Natural killer cell (primary cell): Measurements from ENCODE around the gene MAP2K5. TPM values are rescaled to one million over a fixed set of nuclear protein-coding genes. Genes with fewer than 3 reads are reported as not detected.

ENCODE experiments used
- ATAC-seq, 3 donors: fragments of 150-1000 bp in 2 of 3; fragments of 200-7000 bp in 1 of 3; cut with Tn5 transposase; 1 replicate in 1 of 3; 2 replicates in 2 of 3; pipeline ENCODE4 v1.10.0; 2021; ENCODE audit warnings: mild to moderate bottlenecking in 2 of 3, moderate library complexity in 2 of 3
- DNase-seq, 2 donors: peaks; one replicate each; pipeline versions ENCODE4 v3.0.0 to v3.0.0-alpha.2; 2013 to 2021; ENCODE audit warnings: mixed read lengths in 1 of 2
- H3K27ac ChIP-seq: one replicate; pipeline ENCODE4 v1.5.1; 2013; ENCODE audit warnings: mild to moderate bottlenecking, low read length
- H3K27me3 ChIP-seq: one replicate; pipeline ENCODE4 v1.6.1; 2013; ENCODE audit warnings: low read length; ENCODE audit not compliant: control insufficient read depth, insufficient read depth
- H3K36me3 ChIP-seq: one replicate; pipeline ENCODE4 v1.6.1; 2013; ENCODE audit warnings: low read length; ENCODE audit not compliant: control insufficient read depth, insufficient read depth
- H3K4me1 ChIP-seq: one replicate; pipeline ENCODE4 v1.6.1; 2013; ENCODE audit warnings: low read length; ENCODE audit not compliant: control insufficient read depth, insufficient read depth
- H3K4me3 ChIP-seq: one replicate; pipeline ENCODE4 v1.5.1; 2013; ENCODE audit warnings: low read length
- H3K9me3 ChIP-seq: one replicate; pipeline ENCODE4 v1.6.1; 2013; ENCODE audit warnings: low read length; ENCODE audit not compliant: control insufficient read depth, insufficient read depth
- H3K27ac Mint-ChIP-seq, 2 donors: one replicate each; pipeline ENCODE4 v1.8.0; 2022; ENCODE audit warnings: mild to moderate bottlenecking in 2 of 2, mixed read lengths in 2 of 2, moderate library complexity in 1 of 2
- H3K27me3 Mint-ChIP-seq, 2 donors: one replicate each; pipeline ENCODE4 v1.8.0; 2022; ENCODE audit warnings: low read depth in 2 of 2, mixed read lengths in 2 of 2
- H3K36me3 Mint-ChIP-seq: one replicate; pipeline ENCODE4 v1.8.0; 2022; ENCODE audit warnings: mixed read lengths
- H3K4me1 Mint-ChIP-seq, 2 donors: one replicate each; pipeline ENCODE4 v1.8.0; 2022; ENCODE audit warnings: mixed read lengths in 2 of 2
- H3K4me3 Mint-ChIP-seq: one replicate; pipeline ENCODE4 v1.8.0; 2022; ENCODE audit warnings: mild to moderate bottlenecking, moderate library complexity, mixed read lengths
- H3K9me3 Mint-ChIP-seq, 2 donors: one replicate each; pipeline ENCODE4 v1.8.0; 2022; ENCODE audit warnings: mixed read lengths in 2 of 2
- WGBS: methylation state at CpG from one replicate; pipeline ENCODE4 v1.1.7; 2013; ENCODE audit warnings: missing lambda C conversion rate; ENCODE audit not compliant: insufficient coverage; 5-methylcytosine and 5-hydroxymethylcytosine counted together
- intact Hi-C: fragments of 100-400 bp; cut with micrococcal nuclease; formaldehyde crosslinking; loops from one replicate; pipeline ENCODE4 v1.14.2; 2022
- total RNA-seq, 4 donors: library from RNA; stranded (reverse); fragments of 120-200 nt in 1 of 4; gene quantifications; one replicate each; pipeline versions ENCODE4 v1.2.3 to v1.2.4, GENCODE V29; 2013 to 2022
- TF ChIP-seq, protein P1 (sequence below): fragments of 200-600 bp; IDR thresholded peaks from one replicate; pipeline ENCODE4 v1.8.0; 2022; ENCODE audit warnings: antibody characterized with exemption

Gene MAP2K5
- total RNA-seq, 3 donors from 2014 or later (not counting 1 experiment from before 2014, with no cell fraction given) = 25.6 to 32.6 (median 29.2) TPM

GRCh38 chr15:67747921-67748320, 205.4 kb downstream of the MAP2K5 start:
- H3K9me3 ChIP-seq = no peaks in the 10 kb centered on the region
- no peak overlapping the region for H3K27ac ChIP-seq
- Mint-ChIP-seq H3K27ac (no peak overlapping the region), H3K4me1 (peaks cover 18 to 31% of the 10 kb centered on the region in 2 donors), H3K36me3 (no peaks in the 10 kb centered on the region), H3K4me3 (no peak overlapping the region), H3K9me3 (no peaks in the 10 kb centered on the region), H3K27me3 (no peaks in the 10 kb centered on the region)
- H3K36me3 ChIP-seq = no peaks in the 10 kb centered on the region
- intact Hi-C loops = no loop called here
- ATAC-seq (no peak), DNase-seq (no peak)
- H3K4me1 ChIP-seq = no peaks in the 10 kb centered on the region
- H3K27me3 ChIP-seq = no peaks in the 10 kb centered on the region
- no peak overlapping the region for H3K4me3 ChIP-seq
- TF ChIP-seq, protein P1, sequence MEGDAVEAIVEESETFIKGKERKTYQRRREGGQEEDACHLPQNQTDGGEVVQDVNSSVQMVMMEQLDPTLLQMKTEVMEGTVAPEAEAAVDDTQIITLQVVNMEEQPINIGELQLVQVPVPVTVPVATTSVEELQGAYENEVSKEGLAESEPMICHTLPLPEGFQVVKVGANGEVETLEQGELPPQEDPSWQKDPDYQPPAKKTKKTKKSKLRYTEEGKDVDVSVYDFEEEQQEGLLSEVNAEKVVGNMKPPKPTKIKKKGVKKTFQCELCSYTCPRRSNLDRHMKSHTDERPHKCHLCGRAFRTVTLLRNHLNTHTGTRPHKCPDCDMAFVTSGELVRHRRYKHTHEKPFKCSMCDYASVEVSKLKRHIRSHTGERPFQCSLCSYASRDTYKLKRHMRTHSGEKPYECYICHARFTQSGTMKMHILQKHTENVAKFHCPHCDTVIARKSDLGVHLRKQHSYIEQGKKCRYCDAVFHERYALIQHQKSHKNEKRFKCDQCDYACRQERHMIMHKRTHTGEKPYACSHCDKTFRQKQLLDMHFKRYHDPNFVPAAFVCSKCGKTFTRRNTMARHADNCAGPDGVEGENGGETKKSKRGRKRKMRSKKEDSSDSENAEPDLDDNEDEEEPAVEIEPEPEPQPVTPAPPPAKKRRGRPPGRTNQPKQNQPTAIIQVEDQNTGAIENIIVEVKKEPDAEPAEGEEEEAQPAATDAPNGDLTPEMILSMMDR = no peak
- 90% methylated on average over 2 of the region's 3 CpGs for WGBS

- H3K4me1 Mint-ChIP-seq = peaks cover 22 to 36% of the 10 kb centered on the region in 2 donors
- intact Hi-C loops = no loop called here
- H3K4me1 ChIP-seq = peaks cover 6% of the 10 kb centered on the region
Observed at GRCh38 chr15:67750371-67750770, 207.9 kb downstream of the MAP2K5 start.

GRCh38 chr15:67753891-67754290, 211.4 kb downstream of the MAP2K5 start:
- peaks cover 41 to 51% of the 10 kb centered on the region in 2 donors for H3K4me1 Mint-ChIP-seq

More at GRCh38 chr15:67750371-67750770, 207.9 kb downstream of the MAP2K5 start:
- H3K27me3 Mint-ChIP-seq = no peaks in the 10 kb centered on the region
- no peak overlapping the region for H3K27ac Mint-ChIP-seq
- TF ChIP-seq, protein P1 = no peak
- DNase-seq = no peak
- H3K27me3 ChIP-seq = no peaks in the 10 kb centered on the region
- no peak overlapping the region for H3K4me3 Mint-ChIP-seq
- H3K4me3 ChIP-seq = no peak overlapping the region
- H3K9me3 Mint-ChIP-seq = no peaks in the 10 kb centered on the region
- ATAC-seq = no peak
- no peaks in the 10 kb centered on the region for H3K36me3 ChIP-seq
- no peaks in the 10 kb centered on the region for H3K9me3 ChIP-seq
- no peak overlapping the region for H3K27ac ChIP-seq
- no peaks in the 10 kb centered on the region for H3K36me3 Mint-ChIP-seq
- 90% methylated on average over 4 of the region's 4 CpGs for WGBS

More at GRCh38 chr15:67753891-67754290, 211.4 kb downstream of the MAP2K5 start:
- DNase-seq (no peak), ATAC-seq (no peak)
- intact Hi-C loops = no loop called here
- H3K27ac Mint-ChIP-seq = no peak overlapping the region
- Histone ChIP-seq H3K27me3 (no peaks in the 10 kb centered on the region), H3K4me3 (no peak overlapping the region), H3K9me3 (no peaks in the 10 kb centered on the region), H3K27ac (no peak overlapping the region), H3K36me3 (no peaks in the 10 kb centered on the region), H3K4me1 (peaks cover 9% of the 10 kb centered on the region)
- no peaks in the 10 kb centered on the region for H3K9me3 Mint-ChIP-seq
- no peak overlapping the region for H3K4me3 Mint-ChIP-seq
- no peaks in the 10 kb centered on the region for H3K36me3 Mint-ChIP-seq
- 100% methylated on average over 1 of the region's 3 CpGs for WGBS
- H3K27me3 Mint-ChIP-seq = no peaks in the 10 kb centered on the region
- TF ChIP-seq, protein P1 = no peak
